ENCODE measurements around the gene NEK11.

The NEK11 gene

GRCh38 chr3:131393051-131393450 is 366.4 kb downstream of the NEK11 start:
- Histone ChIP-seq H3K4me1 (ENCODE audit: control insufficient read depth, insufficient read depth, low read length) (no peaks in the 10 kb centered on the region), H3K36me3 (ENCODE audit: control insufficient read depth, insufficient read depth, low read length) (no peaks in the 10 kb centered on the region), H3K27me3 (ENCODE audit: control insufficient read depth, insufficient read depth, low read length) (no peaks in the 10 kb centered on the region), H3K4me3 (ENCODE audit: low read length) (no peak overlapping the region), H3K9ac (ENCODE audit: low read length) (no peak overlapping the region), H3K27ac (ENCODE audit: low read depth, low read length) (no peak overlapping the region)

GRCh38 chr3:131393868-131394267 is 367.2 kb downstream of the NEK11 start:
- H3K36me3 ChIP-seq (ENCODE audit: control insufficient read depth, insufficient read depth, low read length), result no peaks in the 10 kb centered on the region
- H3K4me1 ChIP-seq (ENCODE audit: control insufficient read depth, insufficient read depth, low read length), result no peaks in the 10 kb centered on the region
- no peak overlapping the region for H3K4me3 ChIP-seq (ENCODE audit: low read length)
- H3K27ac ChIP-seq (ENCODE audit: low read depth, low read length), result no peak overlapping the region
- no peaks in the 10 kb centered on the region for H3K27me3 ChIP-seq (ENCODE audit: control insufficient read depth, insufficient read depth, low read length)
- no peak overlapping the region for H3K9ac ChIP-seq (ENCODE audit: low read length)

DNA sequence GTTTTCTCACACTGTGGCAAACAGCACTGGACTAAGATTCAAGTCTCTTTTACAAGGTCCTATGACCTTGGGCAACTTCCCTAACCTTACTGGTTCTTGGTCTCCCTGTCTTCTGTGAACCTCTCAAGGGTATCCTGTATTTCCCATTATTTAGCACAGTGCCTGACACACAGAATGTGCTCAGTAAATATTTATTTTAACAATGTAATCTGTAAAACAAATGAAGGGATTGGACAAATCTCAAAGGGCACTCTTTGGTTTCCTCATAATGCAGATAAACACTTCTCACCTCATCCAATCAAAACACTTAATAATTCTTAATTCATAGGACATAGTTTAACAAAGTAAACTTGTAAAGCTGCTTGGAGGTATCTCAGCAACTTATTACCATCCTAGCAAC is 367.7 kb downstream of the NEK11 start:
- H3K4me3 ChIP-seq (ENCODE audit: low read length), result no peak overlapping the region
- H3K9ac ChIP-seq (ENCODE audit: low read length), result no peak overlapping the region
- no peaks in the 10 kb centered on the region for H3K36me3 ChIP-seq (ENCODE audit: control insufficient read depth, insufficient read depth, low read length)
- no peak overlapping the region for H3K27ac ChIP-seq (ENCODE audit: low read depth, low read length)
- no peaks in the 10 kb centered on the region for H3K4me1 ChIP-seq (ENCODE audit: control insufficient read depth, insufficient read depth, low read length)
- H3K27me3 ChIP-seq (ENCODE audit: control insufficient read depth, insufficient read depth, low read length), result no peaks in the 10 kb centered on the region

DNA sequence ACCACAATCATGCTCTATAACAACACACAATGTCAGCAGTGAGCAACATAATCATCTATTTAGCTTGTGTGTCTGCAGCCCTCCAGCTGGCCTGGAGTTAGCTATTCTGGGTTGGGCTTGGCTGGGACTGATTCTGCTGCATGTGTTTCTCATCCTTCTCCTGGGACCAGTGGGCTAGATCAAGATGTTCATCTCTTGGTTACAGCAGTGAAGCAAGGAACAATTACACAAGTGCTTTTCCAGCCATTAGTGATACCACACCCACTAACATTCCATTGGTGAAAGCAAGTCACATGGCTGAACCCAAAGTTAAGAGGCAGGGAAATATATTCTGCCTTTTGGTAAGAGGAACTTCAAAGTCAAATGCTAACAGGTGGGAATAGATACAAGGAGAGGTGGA is 369.5 kb downstream of the NEK11 start:
- H3K36me3 ChIP-seq (ENCODE audit: control insufficient read depth, insufficient read depth, low read length), result no peaks in the 10 kb centered on the region
- H3K27ac ChIP-seq (ENCODE audit: low read depth, low read length), result no peak overlapping the region
- no peak overlapping the region for H3K9ac ChIP-seq (ENCODE audit: low read length)
- H3K27me3 ChIP-seq (ENCODE audit: control insufficient read depth, insufficient read depth, low read length), result no peaks in the 10 kb centered on the region
- no peaks in the 10 kb centered on the region for H3K4me1 ChIP-seq (ENCODE audit: control insufficient read depth, insufficient read depth, low read length)
- no peak overlapping the region for H3K4me3 ChIP-seq (ENCODE audit: low read length)

DNA sequence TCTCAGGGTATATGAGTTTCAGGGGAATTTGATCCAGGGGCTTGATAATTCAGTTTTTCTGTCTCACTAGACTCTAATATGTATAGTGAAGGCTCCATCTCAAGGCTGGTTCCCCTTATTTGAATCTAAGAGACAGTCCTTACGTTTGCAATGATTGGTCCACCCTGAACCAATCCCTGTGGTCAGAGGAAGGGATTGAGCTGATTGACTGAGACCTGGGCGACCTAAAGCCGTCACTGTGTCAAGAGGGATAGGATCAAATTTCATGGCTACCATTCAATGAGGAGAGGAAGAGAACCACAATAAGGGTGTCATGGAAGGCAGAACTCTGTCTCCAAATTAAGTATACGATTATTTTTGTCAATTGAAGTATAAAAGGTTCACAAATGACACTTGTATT is 371.2 kb downstream of the NEK11 start:
- H3K27ac ChIP-seq (ENCODE audit: low read depth, low read length), result no peak overlapping the region
- no peaks in the 10 kb centered on the region for H3K36me3 ChIP-seq (ENCODE audit: control insufficient read depth, insufficient read depth, low read length)
- no peaks in the 10 kb centered on the region for H3K4me1 ChIP-seq (ENCODE audit: control insufficient read depth, insufficient read depth, low read length)
- H3K9ac ChIP-seq (ENCODE audit: low read length), result no peak overlapping the region
- no peak overlapping the region for H3K4me3 ChIP-seq (ENCODE audit: low read length)
- H3K27me3 ChIP-seq (ENCODE audit: control insufficient read depth, insufficient read depth, low read length), result no peaks in the 10 kb centered on the region

Data from rectal smooth muscle tissue (tissue), 1 donor.